Measurements from ENCODE around the gene EIF2S3B.

DNA sequence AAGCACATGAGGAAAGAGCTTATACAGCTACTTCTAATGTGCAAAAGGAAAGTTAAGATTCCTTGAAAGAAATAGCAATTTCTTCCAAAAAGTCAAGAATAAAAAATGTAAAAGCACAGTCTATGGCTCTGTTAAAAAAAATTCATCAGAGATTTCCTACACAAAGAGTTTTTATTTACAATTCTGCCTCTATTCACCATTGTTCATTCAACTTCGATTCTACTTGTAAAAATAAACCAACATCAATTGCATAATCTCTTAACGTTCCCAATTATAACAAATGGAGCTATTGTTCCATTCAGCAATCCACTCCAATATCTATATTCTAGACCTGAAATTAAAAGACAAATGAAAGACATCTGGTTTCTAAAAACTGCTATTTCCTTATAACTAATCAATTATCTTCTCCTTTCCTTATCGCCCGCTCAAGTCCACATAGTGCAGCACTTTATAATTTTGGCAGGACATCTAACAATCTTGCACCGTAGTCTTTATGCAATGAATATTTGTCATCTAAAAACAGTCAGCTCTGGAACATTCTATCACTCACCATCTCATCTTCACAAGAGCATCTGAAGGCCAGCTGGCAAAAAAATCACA, 6.2 kb downstream of the EIF2S3B start:
- TF ChIP-seq ZBTB7A (IDR thresholded peaks at IDR 0.05; ENCODE audit: low read depth), result no peak
- TF ChIP-seq FOXM1 (IDR thresholded peaks at IDR 0.05; ENCODE audit: borderline replicate concordance, low read depth), result no peak
- TF ChIP-seq REST (IDR thresholded peaks at IDR 0.05; ENCODE audit: low read depth), result no peak
- TF ChIP-seq EGR1 (IDR thresholded peaks at IDR 0.05), result no peak
- no peak for TF ChIP-seq YY1 (IDR thresholded peaks at IDR 0.05; ENCODE audit: low read depth)

Data from Ishikawa (cell line).